SH-SY5Y (cell line): Measurements from ENCODE around the gene SMIM45.

Experiments used
- GATA2 ChIP-seq: IDR thresholded peaks from 2 replicates; pipeline ENCODE4 v1.6.1; 2011; ENCODE audit warnings: mild to moderate bottlenecking, low read depth, low read length
- GATA3 ChIP-seq: IDR thresholded peaks from 2 replicates; pipeline ENCODE4 v1.6.1; 2011; ENCODE audit warnings: low read depth, mild to moderate bottlenecking, low read length, moderate library complexity

GRCh38 chr22:41948142-41948541 is 3.8 kb upstream of the SMIM45 start:
- no peak for TF ChIP-seq GATA2
- TF ChIP-seq GATA3: no peak
